IMR-90 (cell line): ENCODE results near the gene KDM1B. TPM values are rescaled to one million over a fixed set of nuclear protein-coding genes. Genes with fewer than 3 reads are reported as not detected.

Source experiments
- microRNA-seq, 2 experiments: library from miRNA; stranded (forward) in 1 of 2; unstranded in 1 of 2; fragments of 10-50 nt in 1 of 2; fragments of <30 nt in 1 of 2; gene quantifications in 1 of 2; microRNA quantifications in 1 of 2; one replicate each; pipeline versions ENCODE3 to v1.1.0; 2013 to 2020; ENCODE audit not compliant: insufficient read depth in 1 of 2, insufficient read length in 1 of 2, unreplicated experiment in 1 of 2
- polyA plus RNA-seq, 3 experiments: library from polyadenylated mRNA; depleted of rRNA; stranded (reverse); fragments of >200 nt; gene quantifications; 2 replicates each; pipeline ENCODE4 v1.2.3, GENCODE V29; 2012; ENCODE audit warnings: low replicate concordance in 1 of 3
- small RNA-seq, 5 experiments: library from RNA; depleted of rRNA; stranded (forward); fragments of <200 nt; gene quantifications; one replicate each; pipeline ENCODE3, GENCODE V24; 2012
- total RNA-seq: library from RNA; depleted of rRNA; stranded (reverse); fragments of >200 nt; gene quantifications from 2 replicates; pipeline ENCODE4 v1.2.3, GENCODE V29; 2012; rRNA removed

KDM1B gene
- total and polyA plus RNA-seq, 2 of the 4 experiments (the other 2 are of a cell fraction): 13.2 to 16.7 TPM

Small RNA genes within 50 kb of the gene (microRNA-seq; reads per million reads assigned to microRNA genes)
- gene RF00019 (ENCODE audit: insufficient read depth, insufficient read length): not detected

Small RNA genes within 50 kb of the gene (small RNA-seq; reads per million reads assigned to genes)
- gene RF00019: 0 reads per million in 5 experiments

Other genes starting within 250 kb of the KDM1B start
- gene KIF13A, start 167.8 kb upstream of the KDM1B start, total RNA-seq: 51.8 and 53.0 TPM in 2 replicates
- 22.5 and 23.3 TPM in 2 replicates for gene KIF13A, start 167.8 kb upstream of the KDM1B start, polyA plus RNA-seq (2012; rRNA removed)
- gene NHLRC1, start 32.7 kb upstream of the KDM1B start, total RNA-seq: 0.83 and 1.1 TPM in 2 replicates
- 1.0 and 1.1 TPM in 2 replicates for gene NHLRC1, start 32.7 kb upstream of the KDM1B start, polyA plus RNA-seq (2012; rRNA removed)
- gene TPMT, start 345 bp upstream of the KDM1B start, total RNA-seq: 10.8 and 22.2 TPM in 2 replicates
- 11.3 and 14.1 TPM in 2 replicates for gene TPMT, start 345 bp upstream of the KDM1B start, polyA plus RNA-seq (2012; rRNA removed)
- 33.5 and 82.8 TPM in 2 replicates for gene DEK, start 109.1 kb downstream of the KDM1B start, total RNA-seq
- gene DEK, start 109.1 kb downstream of the KDM1B start, polyA plus RNA-seq (2012; rRNA removed): 37.1 and 37.4 TPM in 2 replicates
- 2.7 and 2.8 TPM in 2 replicates for gene RNF144B, start 231.9 kb downstream of the KDM1B start, total RNA-seq
- gene RNF144B, start 231.9 kb downstream of the KDM1B start, polyA plus RNA-seq (2012; rRNA removed): 0.42 and 0.44 TPM in 2 replicates